ENCODE data around the gene CMTM3.

Gene CMTM3, protein sequence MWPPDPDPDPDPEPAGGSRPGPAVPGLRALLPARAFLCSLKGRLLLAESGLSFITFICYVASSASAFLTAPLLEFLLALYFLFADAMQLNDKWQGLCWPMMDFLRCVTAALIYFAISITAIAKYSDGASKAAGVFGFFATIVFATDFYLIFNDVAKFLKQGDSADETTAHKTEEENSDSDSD

GRCh38 chr16:66604376-66605176, at the start of gene CMTM3:
CMTM3 (plus strand) TSS chr16:66604704; CDS start chr16:66604806, 102 bp downstream.
- DNase-seq (ENCODE audit: low spot score), result no peak
- Histone ChIP-seq H3K27ac (ENCODE audit: poor library complexity, severe bottlenecking) (peak within 1 kb of the TSS; percentile 81), H3K4me3 (ENCODE audit: severe bottlenecking) (peak within 1 kb of the TSS; percentile 88), H3K9me3 (ENCODE audit: severe bottlenecking) (no peaks in the 10 kb centered on the region), H3K27me3 (ENCODE audit: insufficient read depth, poor library complexity, severe bottlenecking) (no peaks in the 10 kb centered on the region), H3K36me3 (ENCODE audit: low read depth) (peaks cover 16% of the 10 kb centered on the region), H3K4me1 (ENCODE audit: insufficient read depth, poor library complexity, severe bottlenecking) (peaks cover 12% of the 10 kb centered on the region)
- peak; percentile 83 for TF ChIP-seq CTCF (IDR thresholded peaks at IDR 0.05; ENCODE audit: poor library complexity, severe bottlenecking)
- peak; percentile 34 for ATAC-seq (ENCODE audit: low read depth)

DNA sequence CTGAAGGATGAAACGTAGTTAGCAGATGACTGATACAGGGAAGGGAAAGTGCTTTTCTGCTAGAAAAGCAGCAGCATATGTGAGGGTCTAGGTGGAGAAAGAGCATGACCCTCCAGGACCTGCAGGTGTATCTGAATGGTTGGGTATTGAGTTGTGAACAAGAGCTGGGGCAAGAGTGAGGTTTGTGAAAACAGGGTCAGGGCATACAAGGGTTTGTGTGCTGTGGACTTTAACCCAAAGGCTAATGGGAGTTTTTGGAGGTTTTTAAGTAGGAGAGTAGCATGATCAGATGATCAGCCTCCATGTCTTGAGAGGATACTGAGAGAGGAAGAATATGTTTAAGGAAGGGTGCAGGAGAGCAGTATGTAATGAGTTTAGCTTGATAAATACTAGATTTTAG, 44.4 kb upstream of the CMTM3 start:
- DNase-seq (ENCODE audit: low spot score) (no peak), ATAC-seq (ENCODE audit: low read depth) (no peak)
- H3K9me3 ChIP-seq (ENCODE audit: severe bottlenecking), result no peaks in the 10 kb centered on the region
- no peak overlapping the region for H3K4me3 ChIP-seq (ENCODE audit: severe bottlenecking)
- peaks cover 88% of the 10 kb centered on the region for H3K36me3 ChIP-seq (ENCODE audit: low read depth)
- H3K27ac ChIP-seq (ENCODE audit: poor library complexity, severe bottlenecking), result no peak overlapping the region
- H3K4me1 ChIP-seq (ENCODE audit: insufficient read depth, poor library complexity, severe bottlenecking), result no peaks in the 10 kb centered on the region
- no peaks in the 10 kb centered on the region for H3K27me3 ChIP-seq (ENCODE audit: insufficient read depth, poor library complexity, severe bottlenecking)
- TF ChIP-seq CTCF (IDR thresholded peaks at IDR 0.05; ENCODE audit: poor library complexity, severe bottlenecking), result no peak

- Histone ChIP-seq H3K4me3 (ENCODE audit: severe bottlenecking) (no peak overlapping the region), H3K4me1 (ENCODE audit: insufficient read depth, poor library complexity, severe bottlenecking) (no peaks in the 10 kb centered on the region), H3K9me3 (ENCODE audit: severe bottlenecking) (no peaks in the 10 kb centered on the region), H3K27me3 (ENCODE audit: insufficient read depth, poor library complexity, severe bottlenecking) (no peaks in the 10 kb centered on the region), H3K27ac (ENCODE audit: poor library complexity, severe bottlenecking) (no peak overlapping the region), H3K36me3 (ENCODE audit: low read depth) (peaks cover 96% of the 10 kb centered on the region)
- DNase-seq (ENCODE audit: low spot score), result no peak
- ATAC-seq (ENCODE audit: low read depth), result no peak
- TF ChIP-seq CTCF (IDR thresholded peaks at IDR 0.05; ENCODE audit: poor library complexity, severe bottlenecking), result no peak
These were observed 43.0 kb upstream of the CMTM3 start for GRCh38 chr16:66561381-66562080.

DNA sequence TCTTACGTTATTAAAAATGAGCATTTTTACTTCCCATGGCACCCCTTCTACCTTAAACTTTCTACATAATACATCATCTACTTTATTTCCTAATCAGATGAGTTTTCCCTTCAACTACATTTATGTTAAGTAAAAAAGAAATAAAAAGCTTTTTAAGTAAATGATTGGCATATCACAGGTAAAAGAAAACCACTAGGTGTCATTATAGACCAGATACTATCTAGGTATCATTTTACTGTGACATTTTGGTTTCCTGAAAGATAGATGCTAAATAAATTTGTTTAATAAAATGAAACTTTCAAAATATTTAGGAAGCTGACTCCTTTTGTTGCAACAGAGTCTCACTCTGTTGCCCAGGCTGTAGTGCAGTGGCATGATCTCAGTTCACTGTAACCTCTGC, 42.1 kb upstream of the CMTM3 start:
- no peak for ATAC-seq (ENCODE audit: low read depth)
- H3K9me3 ChIP-seq (ENCODE audit: severe bottlenecking), result no peaks in the 10 kb centered on the region
- H3K27ac ChIP-seq (ENCODE audit: poor library complexity, severe bottlenecking), result no peak overlapping the region
- H3K4me3 ChIP-seq (ENCODE audit: severe bottlenecking), result no peak overlapping the region
- H3K4me1 ChIP-seq (ENCODE audit: insufficient read depth, poor library complexity, severe bottlenecking), result no peaks in the 10 kb centered on the region
- peak; percentile 50 for TF ChIP-seq CTCF (IDR thresholded peaks at IDR 0.05; ENCODE audit: poor library complexity, severe bottlenecking)
- H3K36me3 ChIP-seq (ENCODE audit: low read depth), result peaks cover 91% of the 10 kb centered on the region
- H3K27me3 ChIP-seq (ENCODE audit: insufficient read depth, poor library complexity, severe bottlenecking), result no peaks in the 10 kb centered on the region
- DNase-seq (ENCODE audit: low spot score), result no peak

All from RWPE2 (cell line).